A549 (cell line): ENCODE measurements around the gene BMI1. TPM values are rescaled to one million over a fixed set of nuclear protein-coding genes. Genes with fewer than 3 reads are reported as not detected.

ENCODE experiments used
- ATAC-seq, 2 experiments: fragments of 200-7000 bp in 1 of 2; fragments of >200 bp in 1 of 2; cut with Nextera tagmentation in 1 of 2; cut with Tn5 transposase in 1 of 2; 3 replicates each; pipeline versions ENCODE4 v1.8.0 to v1.9.1; 2018 to 2020; ENCODE audit warnings: mild to moderate bottlenecking in 1 of 2, moderate library complexity in 1 of 2
- CTCF ChIA-PET: fragments of 300-600 bp; sonication (Branson Sonifier 250); formaldehyde crosslinking; extraction: SDS; loops from one replicate; lab custom pipeline; 2021; ENCODE audit warnings: antibody characterized with exemption, inconsistent platforms; lab: Yijun Ruan, JAX
- POLR2A ChIA-PET: fragments of 350-600 bp; formaldehyde crosslinking; extraction: SDS; loops from one replicate; lab custom pipeline; 2021; ENCODE audit warnings: antibody characterized with exemption, inconsistent platforms; lab: Yijun Ruan, JAX
- DNase-seq, 2 experiments: peaks; one replicate each; pipeline versions ENCODE4 v3.0.0 to v3.0.0-alpha.2; 2011 to 2016; ENCODE audit warnings: low read depth in 1 of 2, low spot score in 1 of 2
- FAIRE-seq: peaks from 2 replicates; lab custom pipeline; 2011; peaks lifted over from hg19 to GRCh38; lab: Jason Lieb, UNC
- H3K27ac ChIP-seq, 2 experiments: fragments of >200 bp; sonication (Bioruptor Twin); formaldehyde crosslinking; 3 replicates each; pipeline ENCODE4 v1.5.1; 2016 to 2017
- H3K4me1 ChIP-seq: fragments of >200 bp; sonication (Bioruptor Twin); formaldehyde crosslinking; 3 replicates; pipeline ENCODE4 v1.6.1; 2016
- H3K4me2 ChIP-seq: fragments of >200 bp; sonication (Bioruptor Twin); formaldehyde crosslinking; 3 replicates; pipeline ENCODE4 v1.6.1; 2016
- H3K4me3 ChIP-seq: fragments of >200 bp; sonication (Bioruptor Twin); formaldehyde crosslinking; 3 replicates; pipeline ENCODE4 v1.5.1; 2016
- H3K9me3 ChIP-seq: fragments of >200 bp; sonication (Bioruptor Twin); formaldehyde crosslinking; 3 replicates; pipeline ENCODE4 v1.6.1; 2016
- BCL3 ChIP-seq: fragments of >200 bp; sonication (Bioruptor Twin); formaldehyde crosslinking; IDR thresholded peaks from 3 replicates; pipeline ENCODE4 v1.6.1; 2016
- CEBPB ChIP-seq, 2 experiments: fragments of >200 bp in 1 of 2; sonication (Bioruptor Twin) in 1 of 2; formaldehyde crosslinking in 1 of 2; IDR thresholded peaks; 2 replicates each; pipeline ENCODE4 v1.6.1; 2012 to 2016
- E2F6 ChIP-seq: IDR thresholded peaks from 2 replicates; pipeline ENCODE4 v1.6.1; 2012; ENCODE audit warnings: low read depth, borderline replicate concordance
- FOXS1 ChIP-seq: fragments of 250-450 bp; sonication (Bioruptor Pico); IDR thresholded peaks from 2 replicates; pipeline ENCODE4 v1.5.0; 2020; ENCODE audit warnings: mild to moderate bottlenecking, moderate library complexity
- HEYL ChIP-seq: fragments of 250-450 bp; sonication (Bioruptor Pico); IDR thresholded peaks from 2 replicates; pipeline ENCODE4 v1.8.0; 2021; ENCODE audit warnings: mild to moderate bottlenecking, moderate library complexity
- HMGXB4 ChIP-seq: fragments of 250-450 bp; sonication (Bioruptor Pico); IDR thresholded peaks from 2 replicates; pipeline ENCODE4 v1.5.0; 2021; ENCODE audit warnings: mild to moderate bottlenecking, moderate library complexity, borderline replicate concordance
- NR3C1 ChIP-seq: fragments of >200 bp; sonication (Bioruptor Twin); formaldehyde crosslinking; IDR thresholded peaks from 3 replicates; pipeline ENCODE4 v1.6.1; 2017
- RAD21 ChIP-seq, 2 experiments: fragments of >200 bp in 1 of 2; sonication (Bioruptor Twin) in 1 of 2; formaldehyde crosslinking in 1 of 2; IDR thresholded peaks in 1 of 2; conservative IDR thresholded peaks in 1 of 2; 2 replicates in 1 of 2; 3 replicates in 1 of 2; pipeline ENCODE4 v1.6.1; 2012 to 2018; ENCODE audit warnings: inconsistent platforms in 1 of 2
- RARB ChIP-seq: fragments of 250-450 bp; sonication (Bioruptor Pico); IDR thresholded peaks from 2 replicates; pipeline ENCODE4 v1.8.0; 2021; ENCODE audit warnings: mild to moderate bottlenecking, moderate library complexity
- REST ChIP-seq: fragments of 200-600 bp; sonication (generic); IDR thresholded peaks from 2 replicates; pipeline ENCODE4 v1.6.1; 2016; ENCODE audit warnings: antibody characterized with exemption, mild to moderate bottlenecking, moderate library complexity
- RNF2 ChIP-seq: fragments of 200-600 bp; sonication (generic); IDR thresholded peaks from 2 replicates; pipeline ENCODE4 v1.6.1; 2016; ENCODE audit warnings: low read depth, mild to moderate bottlenecking, antibody characterized with exemption, moderate library complexity, borderline replicate concordance
- SREBF2 ChIP-seq: fragments of 450-650 bp; IDR thresholded peaks from 2 replicates; pipeline ENCODE4 v1.6.1; 2014; ENCODE audit warnings: mild to moderate bottlenecking, moderate library complexity
- USF2 ChIP-seq: fragments of 450-650 bp; IDR thresholded peaks from 2 replicates; pipeline ENCODE4 v1.6.1; 2014; ENCODE audit warnings: antibody characterized with exemption
- ZC3H11A ChIP-seq: fragments of 450-650 bp; IDR thresholded peaks from 2 replicates; pipeline ENCODE4 v1.6.1; 2014; ENCODE audit warnings: antibody characterized with exemption, mild to moderate bottlenecking
- ZFP36 ChIP-seq: fragments of 450-650 bp; IDR thresholded peaks from 2 replicates; pipeline ENCODE4 v1.6.1; 2014; ENCODE audit warnings: borderline replicate concordance; ENCODE audit not compliant: partially characterized antibody
- ZNF302 ChIP-seq: fragments of 250-450 bp; sonication (Bioruptor Pico); IDR thresholded peaks from 2 replicates; pipeline ENCODE4 v1.9.0; 2021; ENCODE audit warnings: inconsistent platforms, mild to moderate bottlenecking, moderate library complexity
- WGBS: methylation state at CpG from one replicate; pipeline ENCODE4 v1.1.6; 2017; ENCODE audit errors: missing lambda C conversion rate; 5-methylcytosine and 5-hydroxymethylcytosine counted together
- polyA plus RNA-seq, 4 experiments: library from polyadenylated mRNA; depleted of rRNA in 3 of 4; stranded (reverse); fragments of >200 nt; fragmentation: RNase III in 1 of 4; extraction: RNeasy Plus Mini Kit Qiagen cat#74134 plus additional on column Dnase treatment in 1 of 4; gene quantifications; 2 replicates in 3 of 4; 3 replicates in 1 of 4; pipeline ENCODE4 v1.2.3, GENCODE V29; 2011 to 2017

BMI1 gene
- polyA plus RNA-seq, 2 of the 4 experiments (the other 2 are of a cell fraction), result 44.4 to 77.3 TPM

GRCh38 chr10:22321924-22322640 lies 1.2 kb downstream of the BMI1 start (continued):
- TF ChIP-seq REST (no peak), ZNF302 (no peak), BCL3 (no peak)

- ChIA-PET CTCF (interaction anchor here (1.5 kb wide), 1 partner anchor 312 kb away, joined by 3 read pairs; no protein-coding TSS in a partner anchor), POLR2A (interaction anchor here (1.7 to 2.0 kb wide), 2 partner anchors 18 to 94 kb away, joined by 6 to 7 read pairs; no protein-coding TSS in a partner anchor)
- WGBS, result 69% methylated on average over 5 of the region's 5 CpGs
- H3K9me3 ChIP-seq, result no peaks in the 10 kb centered on the region
- no peak for TF ChIP-seq FOXS1
- TF ChIP-seq RARB (CRISPR knock-in tag), result no peak
- no peak for TF ChIP-seq ZFP36
- no peak for TF ChIP-seq ZC3H11A
- no peak for TF ChIP-seq HEYL (CRISPR knock-in tag)
- no peak for TF ChIP-seq SREBF2
- no peak for TF ChIP-seq RNF2
- TF ChIP-seq E2F6, result no peak
- TF ChIP-seq RAD21 (conservative IDR thresholded peaks at IDR 0.05 in 1 of 2, IDR thresholded peaks at IDR 0.05 in 1 of 2), result no peak
- TF ChIP-seq CEBPB (IDR thresholded peaks at IDR 0.05), result no peak
- TF ChIP-seq NR3C1, result no peak
- TF ChIP-seq HMGXB4 (CRISPR knock-in tag), result no peak
- TF ChIP-seq USF2, result no peak
- no peak for DNase-seq
- peak overlapping the region in 1 of 2 experiments; percentile 91; a peak in 1 of 6 replicates for H3K27ac ChIP-seq
- H3K4me2 ChIP-seq, result peak overlapping the region; percentile 75
- H3K4me3 ChIP-seq, result peak overlapping the region; percentile 66
- peaks cover 31% of the 10 kb centered on the region for H3K4me1 ChIP-seq
- no peak for ATAC-seq
- FAIRE-seq, result no peak
Observed at GRCh38 chr10:22322641-22323160, 1.8 kb downstream of the BMI1 start.
